T-helper 1 cell treated with Interleukin-12 subunit alpha and Interleukin-12 subunit beta and Interleukin-4 antibody, amounts not matched to agents 30 μg/mL and 1 μg/mL, for 36 hours (primary cell): Measurements from ENCODE around the gene MFRP.

Experiments
- H3K27ac Mint-ChIP-seq: one replicate; pipeline ENCODE4 v1.8.0; 2021; ENCODE audit warnings: mild to moderate bottlenecking, mixed read lengths
- H3K27me3 Mint-ChIP-seq: one replicate; pipeline ENCODE4 v1.8.0; 2021; ENCODE audit warnings: low read depth, mixed read lengths
- H3K36me3 Mint-ChIP-seq: one replicate; pipeline ENCODE4 v1.8.0; 2021; ENCODE audit warnings: low read depth, mixed read lengths
- H3K4me1 Mint-ChIP-seq: one replicate; pipeline ENCODE4 v1.8.0; 2021; ENCODE audit warnings: low read depth, mixed read lengths
- H3K4me3 Mint-ChIP-seq: one replicate; pipeline ENCODE4 v1.8.0; 2021; ENCODE audit warnings: mild to moderate bottlenecking, moderate library complexity, mixed read lengths
- H3K9me3 Mint-ChIP-seq: one replicate; pipeline ENCODE4 v1.8.0; 2021; ENCODE audit warnings: mixed read lengths

The MFRP gene

DNA sequence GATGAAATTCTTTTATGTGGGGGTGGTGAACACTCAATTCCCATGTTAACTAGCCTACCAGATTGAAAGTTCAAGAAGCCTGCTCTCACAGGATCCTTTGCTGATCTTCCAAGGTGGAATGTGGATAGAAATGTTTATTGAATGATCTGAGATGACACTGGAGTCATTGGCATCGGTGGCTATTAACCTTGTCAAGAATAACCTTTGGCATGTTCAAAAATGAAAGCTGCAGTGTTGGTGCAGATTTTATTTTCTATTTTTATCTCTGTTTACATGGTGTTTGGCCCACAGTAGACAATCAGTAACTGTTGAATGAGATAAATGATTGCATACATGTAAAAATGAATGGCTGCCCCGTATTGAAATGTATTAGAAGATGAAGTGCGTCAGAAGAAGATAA lies 48.6 kb downstream of the MFRP start:
- Mint-ChIP-seq H3K27ac (no peak overlapping the region), H3K4me1 (no peaks in the 10 kb centered on the region), H3K36me3 (peaks cover 44% of the 10 kb centered on the region), H3K27me3 (no peaks in the 10 kb centered on the region), H3K9me3 (no peaks in the 10 kb centered on the region), H3K4me3 (no peak overlapping the region)

DNA sequence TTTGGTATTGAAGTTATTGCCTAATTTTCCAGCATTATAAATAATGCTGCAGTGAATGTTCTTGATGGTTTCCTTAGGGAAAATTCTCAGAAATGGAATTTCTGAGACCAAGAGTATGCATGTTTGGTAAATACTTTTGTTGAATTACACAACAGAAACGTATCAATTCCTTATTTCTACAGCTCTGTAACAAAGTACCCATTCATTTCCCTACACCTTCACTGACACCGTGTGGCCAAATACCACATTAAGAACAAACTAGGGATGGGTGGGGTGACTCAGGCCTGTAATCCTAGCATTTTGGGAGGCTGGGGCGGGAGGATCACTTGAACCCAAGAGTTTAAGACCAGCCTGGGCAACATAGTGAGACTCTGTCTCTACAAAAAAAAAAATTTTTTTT lies 51.3 kb downstream of the MFRP start:
- H3K27ac Mint-ChIP-seq: no peak overlapping the region
- no peaks in the 10 kb centered on the region for H3K4me1 Mint-ChIP-seq
- no peak overlapping the region for H3K4me3 Mint-ChIP-seq
- no peaks in the 10 kb centered on the region for H3K9me3 Mint-ChIP-seq
- H3K36me3 Mint-ChIP-seq: peaks cover 37% of the 10 kb centered on the region
- no peaks in the 10 kb centered on the region for H3K27me3 Mint-ChIP-seq

DNA sequence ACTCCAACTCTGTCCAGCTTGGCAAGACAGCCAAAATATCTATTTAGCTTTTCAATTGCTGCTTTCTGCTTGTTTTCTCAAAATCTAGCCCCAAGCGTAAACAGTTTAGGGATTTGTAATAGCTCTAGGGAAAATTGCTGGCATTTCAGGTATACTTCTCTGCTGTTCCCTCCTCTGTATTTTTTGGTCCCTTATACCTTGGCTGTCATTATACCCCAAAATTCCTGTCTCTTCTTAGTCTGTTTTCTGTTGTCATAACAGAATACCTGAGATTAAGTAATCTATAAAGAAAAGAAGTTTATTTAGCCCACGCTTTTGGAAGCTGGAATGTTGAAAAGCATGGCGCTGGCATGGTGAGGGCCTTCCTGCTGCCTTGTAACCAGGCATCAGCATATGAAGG lies 53.0 kb downstream of the MFRP start:
- H3K4me3 Mint-ChIP-seq: no peak overlapping the region
- H3K4me1 Mint-ChIP-seq: no peaks in the 10 kb centered on the region
- no peak overlapping the region for H3K27ac Mint-ChIP-seq
- peaks cover 27% of the 10 kb centered on the region for H3K36me3 Mint-ChIP-seq
- no peaks in the 10 kb centered on the region for H3K9me3 Mint-ChIP-seq
- no peaks in the 10 kb centered on the region for H3K27me3 Mint-ChIP-seq

DNA sequence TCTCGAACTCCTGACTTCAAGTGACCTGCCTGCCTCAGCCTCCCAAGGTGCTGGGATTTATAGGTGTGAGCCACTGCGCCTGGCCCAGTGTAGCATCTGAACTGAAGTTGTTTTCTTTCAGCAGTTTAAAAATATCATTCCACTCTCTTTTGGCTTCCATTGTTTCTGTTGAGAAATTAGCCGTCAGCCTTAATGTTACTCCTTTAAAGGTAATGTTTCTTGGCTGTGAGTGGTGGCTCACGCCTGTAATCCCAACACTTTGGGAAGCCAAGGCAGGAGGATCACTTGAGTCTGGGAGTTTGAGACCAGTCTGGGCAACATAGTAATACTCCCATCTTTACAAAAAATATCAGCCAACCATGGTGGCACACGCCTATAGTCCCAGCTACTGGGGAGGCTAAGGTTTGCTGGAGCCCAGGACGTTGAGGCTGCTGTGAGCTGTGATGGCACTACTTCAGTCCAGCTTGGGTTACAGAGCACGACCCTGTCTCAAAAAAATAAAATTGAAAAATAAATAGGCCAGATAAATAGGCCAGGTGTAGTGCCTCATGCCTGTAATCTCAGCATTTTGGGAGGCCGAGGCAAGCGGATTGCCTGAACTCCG lies 55.5 kb downstream of the MFRP start:
- no peak overlapping the region for H3K4me3 Mint-ChIP-seq
- H3K27me3 Mint-ChIP-seq: no peaks in the 10 kb centered on the region
- H3K4me1 Mint-ChIP-seq: no peaks in the 10 kb centered on the region
- H3K36me3 Mint-ChIP-seq: peaks cover 26% of the 10 kb centered on the region
- no peaks in the 10 kb centered on the region for H3K9me3 Mint-ChIP-seq
- no peak overlapping the region for H3K27ac Mint-ChIP-seq
